ENCODE measurements around the gene FAM83D. TPM values are rescaled to one million over a fixed set of nuclear protein-coding genes. Genes with fewer than 3 reads are reported as not detected.

FAM83D gene
- total RNA-seq, 2 experiments from 2014 or later: 10.5 to 12.4 TPM

DNA sequence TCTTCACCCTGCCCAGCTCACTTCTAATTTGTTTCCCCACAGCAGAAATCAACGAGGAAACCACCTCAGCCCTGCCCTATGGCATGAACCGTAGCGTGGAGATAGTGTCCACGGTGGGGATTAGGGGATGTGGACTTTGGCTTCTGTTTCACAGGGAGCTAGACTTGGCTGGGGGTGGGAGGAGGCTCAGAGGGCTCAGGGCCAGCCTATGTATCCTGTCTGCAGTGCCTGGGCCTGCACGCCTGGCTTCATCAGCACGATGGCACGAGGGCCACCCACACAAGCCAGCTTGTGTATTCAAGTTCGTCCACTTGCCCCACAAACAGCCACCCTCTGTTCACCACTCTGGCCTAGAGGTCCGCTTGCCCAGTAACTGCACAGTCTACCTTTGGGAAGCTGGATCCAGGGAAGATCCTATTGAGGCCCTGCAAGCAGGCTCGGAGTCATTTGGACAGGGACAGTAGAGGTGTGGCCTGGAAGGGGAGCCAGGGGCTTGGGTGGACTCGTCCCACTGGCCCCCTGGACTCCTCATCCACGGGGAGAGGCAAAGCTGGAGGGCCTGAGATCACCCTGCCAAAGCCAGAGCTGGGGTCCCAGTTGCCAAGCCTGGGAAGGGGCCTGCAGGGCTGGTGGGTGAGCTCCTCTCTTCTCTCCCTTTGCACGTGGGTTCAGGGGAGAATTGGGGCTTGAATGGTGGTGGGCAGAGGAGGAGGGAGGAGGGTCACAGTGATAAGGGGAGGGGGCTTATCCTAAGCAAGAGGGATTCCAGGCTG, 38.0 kb upstream of the FAM83D start:
- Mint-ChIP-seq H3K36me3 (ENCODE audit: low read depth) (peaks cover 15% of the 10 kb centered on the region), H3K4me1 (peaks cover 50% of the 10 kb centered on the region), H3K27ac (no peak overlapping the region), H3K9me3 (ENCODE audit: low read depth) (no peaks in the 10 kb centered on the region), H3K4me3 (no peak overlapping the region), H3K27me3 (no peaks in the 10 kb centered on the region)
- POLR2A ChIA-PET: interaction anchor here (0.9 kb wide), 1 partner anchor 13 kb away, joined by 4 read pairs; no protein-coding TSS in a partner anchor
- DNase-seq (no peak), ATAC-seq (no peak)
- intact Hi-C loops (cut with DNase I, micrococcal nuclease): no loop called here
- CTCF ChIA-PET: interaction anchor here (0.5 kb wide), 2 partner anchors 84 to 115 kb away, joined by 3 to 4 read pairs; no protein-coding TSS in a partner anchor

DNA sequence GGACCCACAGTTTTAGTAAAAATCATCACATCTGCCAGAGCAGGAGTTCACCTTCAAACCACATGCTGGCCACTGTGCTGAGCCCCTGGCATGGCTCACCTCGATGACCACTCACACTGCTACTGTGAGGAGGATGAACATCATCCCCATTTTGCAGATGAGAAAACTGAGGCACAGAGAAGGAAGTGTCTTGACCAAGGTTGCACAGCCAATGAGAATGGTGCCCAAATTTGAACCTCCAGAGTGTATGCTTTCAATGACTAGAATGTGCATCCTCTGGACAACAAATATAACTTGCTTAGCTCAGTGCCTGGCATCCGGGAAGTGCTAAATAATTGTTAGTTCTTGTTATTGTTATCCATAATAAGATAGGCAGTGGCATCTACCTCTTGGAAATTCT, 37.2 kb upstream of the FAM83D start:
- DNase-seq (no peak), ATAC-seq (no peak)
- Mint-ChIP-seq H3K27me3 (no peaks in the 10 kb centered on the region), H3K9me3 (ENCODE audit: low read depth) (no peaks in the 10 kb centered on the region), H3K4me3 (no peak overlapping the region), H3K36me3 (ENCODE audit: low read depth) (peaks cover 12% of the 10 kb centered on the region), H3K4me1 (peaks cover 51% of the 10 kb centered on the region), H3K27ac (no peak overlapping the region)
- POLR2A ChIA-PET: no interaction called here
- intact Hi-C loops (cut with DNase I, micrococcal nuclease): no loop called here
- CTCF ChIA-PET: no interaction called here

- H3K4me3 Mint-ChIP-seq: no peak overlapping the region
Observed at GRCh38 chr20:38889792-38890496, 36.3 kb upstream of the FAM83D start.

GRCh38 chr20:38890497-38890818, 35.8 kb upstream of the FAM83D start:
- peaks cover 15% of the 10 kb centered on the region for H3K36me3 Mint-ChIP-seq (ENCODE audit: low read depth)
- DNase-seq (peak; percentile 49), ATAC-seq (peak; percentile 76)
- ChIA-PET POLR2A (interaction anchor here (1.3 kb wide), 1 partner anchor 16 kb away, joined by 3 read pairs; no protein-coding TSS in a partner anchor), CTCF (interaction anchor here (0.5 to 5.5 kb wide), 7 partner anchors 15 to 370 kb away, joined by 3 to 51 read pairs (median 4); partner anchors contain the start of gene PPP1R16B)
- H3K9me3 Mint-ChIP-seq (ENCODE audit: low read depth): no peaks in the 10 kb centered on the region
- no peaks in the 10 kb centered on the region for H3K27me3 Mint-ChIP-seq
- intact Hi-C loops (cut with DNase I, micrococcal nuclease): loop anchor here (5.0 kb wide), 4 partner anchors 98 to 243 kb away; partner anchors contain the start of gene ACTR5 (in 1 of the 2)
- no peak overlapping the region for H3K4me3 Mint-ChIP-seq
- H3K27ac Mint-ChIP-seq: peak overlapping the region; percentile 92
- peaks cover 54% of the 10 kb centered on the region for H3K4me1 Mint-ChIP-seq

More at GRCh38 chr20:38889792-38890496, 36.3 kb upstream of the FAM83D start:
- ChIA-PET CTCF (interaction anchor here (0.6 to 5.5 kb wide), 4 partner anchors 83 to 369 kb away, joined by 3 to 51 read pairs (median 4); partner anchors contain the start of gene PPP1R16B), POLR2A (interaction anchor here (1.3 kb wide), 1 partner anchor 15 kb away, joined by 3 read pairs; no protein-coding TSS in a partner anchor)
- no peaks in the 10 kb centered on the region for H3K27me3 Mint-ChIP-seq
- intact Hi-C loops (cut with DNase I, micrococcal nuclease): loop anchor here (5.0 kb wide), 4 partner anchors 98 to 243 kb away; partner anchors contain the start of gene ACTR5 (in 1 of the 2)
- DNase-seq (no peak), ATAC-seq (peak; percentile 6)
- peaks cover 56% of the 10 kb centered on the region for H3K4me1 Mint-ChIP-seq
- H3K27ac Mint-ChIP-seq: peak overlapping the region; percentile 92
- H3K9me3 Mint-ChIP-seq (ENCODE audit: low read depth): no peaks in the 10 kb centered on the region
- H3K36me3 Mint-ChIP-seq (ENCODE audit: low read depth): peaks cover 17% of the 10 kb centered on the region

DNA sequence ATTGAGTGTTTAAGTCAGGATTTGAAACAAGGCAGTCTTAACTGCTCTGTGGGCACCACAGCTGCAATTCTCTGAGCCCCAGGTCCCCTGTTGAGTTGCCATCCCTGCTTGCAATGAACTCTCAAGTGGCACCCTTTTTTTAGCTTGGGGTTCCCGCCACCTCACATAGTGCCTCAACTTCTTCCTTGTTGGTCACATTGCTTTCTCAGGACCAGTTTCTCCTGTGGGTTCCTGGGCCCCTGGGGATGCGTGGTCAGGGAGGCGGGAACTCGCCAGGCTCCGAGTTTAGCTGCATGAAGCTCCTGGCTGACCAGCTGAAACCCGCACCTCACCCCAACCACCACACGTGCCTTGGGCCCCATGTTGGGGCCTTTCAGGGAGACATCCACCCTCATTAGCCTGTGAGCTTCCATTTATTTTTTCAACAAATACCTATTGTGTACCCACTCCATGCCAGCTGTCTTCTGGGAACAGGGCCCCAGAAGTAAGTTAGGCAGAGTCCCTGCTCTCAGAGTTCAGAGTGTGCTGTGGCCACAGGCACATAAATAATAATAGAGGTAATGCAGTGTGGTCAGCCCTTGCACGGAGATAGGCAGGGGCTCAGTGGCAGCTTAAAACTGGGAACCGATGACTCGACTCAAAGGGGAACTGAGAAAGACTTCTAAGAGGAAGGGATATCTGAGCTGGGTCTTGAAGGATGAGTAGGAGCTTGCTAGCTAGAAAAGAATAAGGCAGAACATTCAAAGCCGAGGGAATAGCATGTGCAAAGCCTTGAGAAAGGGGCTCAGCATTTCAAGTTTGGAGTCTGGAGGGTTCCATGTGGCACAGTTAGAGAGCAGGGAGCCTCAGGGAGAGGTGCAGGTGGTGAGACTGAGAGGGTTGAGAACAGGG, 33.9 kb upstream of the FAM83D start:
- Mint-ChIP-seq H3K4me3 (no peak overlapping the region), H3K4me1 (peaks cover 54% of the 10 kb centered on the region), H3K9me3 (ENCODE audit: low read depth) (no peaks in the 10 kb centered on the region), H3K27me3 (no peaks in the 10 kb centered on the region), H3K36me3 (ENCODE audit: low read depth) (peaks cover 24% of the 10 kb centered on the region), H3K27ac (peak overlapping the region; percentile 88)
- intact Hi-C loops (cut with DNase I, micrococcal nuclease): loop anchor here (2.0 to 5.0 kb wide), 6 partner anchors 50 to 245 kb away; partner anchors contain the start of gene ACTR5 (in 1 of the 2)
- DNase-seq (no peak), ATAC-seq (peak; percentile 7)
- ChIA-PET POLR2A (no interaction called here), CTCF (interaction anchor here (0.6 to 5.5 kb wide), 29 partner anchors 9 to 245 kb away, joined by 3 to 51 read pairs (median 4); partner anchors contain the start of genes ACTR5 and PPP1R16B)

GRCh38 chr20:38893056-38893564, 33.1 kb upstream of the FAM83D start:
- peaks cover 54% of the 10 kb centered on the region for H3K4me1 Mint-ChIP-seq
- H3K4me3 Mint-ChIP-seq: peak overlapping the region; percentile 37
- intact Hi-C loops (cut with DNase I, micrococcal nuclease): loop anchor here (1.0 to 5.0 kb wide), 13 partner anchors 18 to 260 kb away; partner anchors contain the start of genes ACTR5 (in 1 of the 2) and PPP1R16B (in 1 of the 2)
- H3K27ac Mint-ChIP-seq: peak overlapping the region; percentile 88
- H3K27me3 Mint-ChIP-seq: no peaks in the 10 kb centered on the region
- H3K9me3 Mint-ChIP-seq (ENCODE audit: low read depth): no peaks in the 10 kb centered on the region
- peaks cover 31% of the 10 kb centered on the region for H3K36me3 Mint-ChIP-seq (ENCODE audit: low read depth)
- no peak for DNase-seq
- ChIA-PET POLR2A (interaction anchor here (1.2 kb wide), 1 partner anchor 87 kb away, joined by 3 read pairs; the partner anchor contains the start of gene PPP1R16B), CTCF (interaction anchor here (0.6 to 5.5 kb wide), 31 partner anchors 10 to 245 kb away, joined by 3 to 51 read pairs (median 4); partner anchors contain the start of genes ACTR5, DHX35 and PPP1R16B)
- no peak for ATAC-seq

- Mint-ChIP-seq H3K36me3 (ENCODE audit: low read depth) (peaks cover 32% of the 10 kb centered on the region), H3K27me3 (no peaks in the 10 kb centered on the region), H3K27ac (peak overlapping the region; percentile 88), H3K4me3 (peak overlapping the region; percentile 37), H3K9me3 (ENCODE audit: low read depth) (no peaks in the 10 kb centered on the region), H3K4me1 (peaks cover 54% of the 10 kb centered on the region)
- intact Hi-C loops (cut with DNase I, micrococcal nuclease): loop anchor here (1.0 to 5.0 kb wide), 14 partner anchors 18 to 260 kb away; partner anchors contain the start of genes ACTR5 (in 1 of the 2) and PPP1R16B (in 1 of the 2)
- ATAC-seq (peak; percentile 71), DNase-seq (peak; percentile 89)
- CTCF ChIA-PET: interaction anchor here (0.6 to 5.5 kb wide), 27 partner anchors 10 to 163 kb away, joined by 3 to 51 read pairs (median 4); partner anchors contain the start of genes ACTR5, DHX35 and PPP1R16B
- POLR2A ChIA-PET: interaction anchor here (1.2 kb wide), 1 partner anchor 88 kb away, joined by 3 read pairs; the partner anchor contains the start of gene PPP1R16B
Observed at GRCh38 chr20:38893565-38894090, 32.6 kb upstream of the FAM83D start.

DNA sequence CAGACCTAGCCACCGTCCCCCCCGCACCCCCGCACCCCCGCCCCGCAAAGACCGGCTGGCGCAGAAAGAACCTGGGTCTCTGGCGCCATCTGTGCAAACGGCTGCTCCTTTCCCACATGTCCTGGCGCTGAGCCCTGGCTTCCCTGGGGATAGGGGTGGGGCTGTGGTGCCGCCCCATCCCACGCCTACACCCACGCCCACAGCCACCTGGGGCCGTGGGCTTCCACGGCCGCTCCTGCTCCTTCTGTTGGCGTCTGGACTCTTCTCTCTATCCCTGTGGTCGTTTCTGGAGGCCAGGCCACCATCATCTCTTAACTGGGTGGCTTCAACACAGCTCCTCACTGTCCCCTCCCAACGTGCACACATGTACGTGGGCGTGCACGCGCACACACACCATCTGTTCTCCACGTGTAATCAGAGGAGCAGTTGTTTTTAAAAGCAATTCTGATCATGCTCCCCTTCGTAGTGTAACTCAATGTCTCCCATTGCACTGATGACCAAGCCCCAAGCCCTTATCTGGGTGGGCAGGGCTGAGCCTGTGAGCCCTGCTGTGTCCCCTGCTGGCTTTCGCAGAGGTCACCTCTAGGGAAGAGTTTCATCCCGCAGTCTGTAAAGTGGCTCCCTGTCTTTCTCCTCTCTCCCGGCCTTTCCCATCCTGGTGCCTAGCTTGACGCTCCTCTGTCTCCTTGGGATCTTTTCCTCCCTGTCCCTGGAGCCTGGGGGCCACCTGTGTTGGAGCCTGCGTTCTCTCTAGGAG, 31.9 kb upstream of the FAM83D start:
- Mint-ChIP-seq H3K4me1 (peaks cover 54% of the 10 kb centered on the region), H3K4me3 (peak overlapping the region; percentile 30)
- CTCF ChIA-PET: interaction anchor here (0.8 to 5.5 kb wide), 14 partner anchors 12 to 155 kb away, joined by 3 to 51 read pairs (median 4); partner anchors contain the start of genes ACTR5, DHX35 and PPP1R16B

More for the DNA sequence above, 31.9 kb upstream of the FAM83D start:
- DNase-seq: no peak
- Mint-ChIP-seq H3K36me3 (ENCODE audit: low read depth) (peaks cover 37% of the 10 kb centered on the region), H3K9me3 (ENCODE audit: low read depth) (no peaks in the 10 kb centered on the region), H3K27ac (peak overlapping the region; percentile 88), H3K27me3 (no peaks in the 10 kb centered on the region)
- ATAC-seq: no peak
- POLR2A ChIA-PET: interaction anchor here (1.2 kb wide), 1 partner anchor 88 kb away, joined by 3 read pairs; the partner anchor contains the start of gene PPP1R16B
- intact Hi-C loops (cut with DNase I, micrococcal nuclease): loop anchor here (1.0 to 5.0 kb wide), 5 partner anchors 102 to 247 kb away; partner anchors contain the start of gene ACTR5 (in 1 of the 2)
